NCI-H2171 (cell line): ENCODE data around the gene TWSG1.
"Not testable (repeated sequence)": the region's sequence is repeated elsewhere in the genome, so short reads cannot be mapped to it uniquely, and the experiment has no call there.

Source experiments
- DNase-seq: peaks from one replicate; lab custom pipeline; 2025; lab: John Stamatoyannopoulos, UW

The TWSG1 gene

GRCh38 chr18:9335697-9336045 is 1.1 kb downstream of the TWSG1 start:
- no peak for DNase-seq

- no peak for DNase-seq
Observed at GRCh38 chr18:9336827-9337226, 2.3 kb downstream of the TWSG1 start.

GRCh38 chr18:9337873-9338272 is 3.3 kb downstream of the TWSG1 start:
- no peak for DNase-seq

- DNase-seq: no peak
Observed at GRCh38 chr18:9340472-9340871, 5.9 kb downstream of the TWSG1 start.

- DNase-seq: no peak
Observed at GRCh38 chr18:9343577-9343976, 9.0 kb downstream of the TWSG1 start.

GRCh38 chr18:9346775-9347174 is 12.2 kb downstream of the TWSG1 start:
- DNase-seq: no peak

- DNase-seq: no peak
Observed at GRCh38 chr18:9348079-9348671, 13.6 kb downstream of the TWSG1 start.

- no peak for DNase-seq
Observed at GRCh38 chr18:9348766-9349165, 14.2 kb downstream of the TWSG1 start.

- no peak for DNase-seq
Observed at GRCh38 chr18:9353596-9353995, 19.0 kb downstream of the TWSG1 start.

GRCh38 chr18:9354256-9354655 is 19.7 kb downstream of the TWSG1 start:
- DNase-seq: no peak

- no peak for DNase-seq
Observed at GRCh38 chr18:9356976-9357375, 22.4 kb downstream of the TWSG1 start.

- peak; percentile 21 for DNase-seq
Observed at GRCh38 chr18:9359796-9360195, 25.2 kb downstream of the TWSG1 start.

- no peak for DNase-seq
Observed at GRCh38 chr18:9361191-9361590, 26.6 kb downstream of the TWSG1 start.

- DNase-seq: no peak
Observed at GRCh38 chr18:9362869-9363268, 28.3 kb downstream of the TWSG1 start.

GRCh38 chr18:9364242-9364641 is 29.7 kb downstream of the TWSG1 start:
- DNase-seq: no peak

GRCh38 chr18:9365406-9365805 is 30.8 kb downstream of the TWSG1 start:
- no peak for DNase-seq

GRCh38 chr18:9366126-9366714 is 31.6 kb downstream of the TWSG1 start:
- no peak for DNase-seq

- DNase-seq: not testable (repeated sequence)
Observed at GRCh38 chr18:9373254-9373653, 38.7 kb downstream of the TWSG1 start.

- no peak for DNase-seq
Observed at GRCh38 chr18:9379118-9379517, 44.5 kb downstream of the TWSG1 start.

- DNase-seq: no peak
Observed at GRCh38 chr18:9380101-9380500, 45.5 kb downstream of the TWSG1 start.

GRCh38 chr18:9380621-9381395 is 46.2 kb downstream of the TWSG1 start:
- peak; percentile 87 for DNase-seq

GRCh38 chr18:9386879-9387278 is 52.3 kb downstream of the TWSG1 start:
- no peak for DNase-seq

- no peak for DNase-seq
Observed at GRCh38 chr18:9387891-9388290, 53.3 kb downstream of the TWSG1 start.

GRCh38 chr18:9389706-9390105 is 55.1 kb downstream of the TWSG1 start:
- no peak for DNase-seq
